ENCODE results near the gene NKD2. TPM values are rescaled to one million over a fixed set of nuclear protein-coding genes. Genes with fewer than 3 reads are reported as not detected.

NKD2 gene
- total RNA-seq, 1 experiment from 2014 or later = 20.4 TPM

DNA sequence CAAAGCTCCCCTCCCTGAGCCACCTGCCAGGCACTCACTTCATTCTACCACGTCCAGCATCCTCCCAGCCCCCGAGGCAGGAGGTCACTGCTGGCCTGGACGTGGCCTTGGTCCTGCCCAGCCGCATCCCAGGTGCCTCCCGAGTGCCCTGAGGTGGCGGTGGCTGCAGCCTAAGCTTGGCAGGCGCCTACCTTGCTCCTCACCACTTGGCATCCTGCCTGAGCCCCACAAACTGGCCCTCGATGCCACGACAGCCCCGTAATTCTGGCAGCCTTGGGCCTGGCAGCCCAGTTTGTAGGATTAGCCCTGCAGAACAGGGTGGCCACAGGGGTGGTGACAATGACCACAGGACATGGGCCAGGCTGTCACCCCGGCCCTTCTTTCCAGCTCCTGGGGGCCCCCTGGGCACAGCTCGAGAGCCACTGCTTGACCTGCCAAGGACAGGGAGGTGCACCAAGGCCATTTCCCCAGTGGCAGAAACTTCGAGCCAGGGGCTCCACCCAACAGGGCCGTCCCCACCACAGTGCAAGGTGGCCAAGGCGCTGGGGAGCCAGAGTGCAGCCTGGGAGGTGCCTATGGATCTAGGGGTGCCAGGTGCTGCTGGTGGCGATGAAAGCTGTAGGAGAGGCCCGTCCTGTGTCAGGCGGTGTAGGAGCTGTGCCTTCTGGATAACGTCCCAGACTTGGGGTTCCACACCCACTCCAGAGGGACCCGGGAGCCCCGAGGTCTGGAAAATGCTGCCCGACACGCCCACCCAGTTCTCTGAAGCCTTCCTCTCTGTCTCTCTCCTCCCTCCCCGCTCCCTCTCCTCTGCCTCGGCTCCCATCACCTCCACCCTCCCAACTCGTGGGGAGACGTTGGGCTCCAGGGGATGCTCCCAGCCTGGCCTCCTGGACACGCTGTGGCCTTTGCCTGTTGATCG, 18.4 kb downstream of the NKD2 start:
- intact Hi-C loops (cut with micrococcal nuclease) = no loop called here
- no peak overlapping the region for H3K4me3 ChIP-seq (replicated peaks in 1 of 2; ENCODE audit: low read depth in 1 of 2, low read length in 2 of 2)
- H3K79me2 ChIP-seq (ENCODE audit: insufficient read depth, low read length) = no peaks in the 10 kb centered on the region
- no peaks in the 10 kb centered on the region for H3K27me3 ChIP-seq (ENCODE audit: insufficient read depth, low read length)
- BruUV-seq (replicated peaks) = no TSS peak
- H3K9ac ChIP-seq (ENCODE audit: low read length) = no peak overlapping the region
- H2AFZ ChIP-seq (ENCODE audit: low read depth, low read length, poor library complexity, severe bottlenecking) = no peak overlapping the region
- ATAC-seq (no peak), DNase-seq (ENCODE audit: low read depth, low spot score) (no peak)
- TF ChIP-seq POLR2A (IDR thresholded peaks at IDR 0.05; ENCODE audit: borderline replicate concordance, extremely low read depth, insufficient read depth, insufficient read length) = no peak
- no peak for TF ChIP-seq EZH2phosphoT487 (IDR thresholded peaks at IDR 0.05; ENCODE audit: borderline replicate concordance)
- TF ChIP-seq EZH2 (IDR thresholded peaks at IDR 0.05) = no peak
- no peak for TF ChIP-seq TCF7L2 (IDR thresholded peaks at IDR 0.05; ENCODE audit: borderline replicate concordance, extremely low read depth, insufficient read depth, insufficient read length)
- no peak for TF ChIP-seq ELF1 (IDR thresholded peaks at IDR 0.05; ENCODE audit: borderline replicate concordance, low read depth)
- TF ChIP-seq ZFX (IDR thresholded peaks at IDR 0.05) = no peak
- TF ChIP-seq, protein P1, sequence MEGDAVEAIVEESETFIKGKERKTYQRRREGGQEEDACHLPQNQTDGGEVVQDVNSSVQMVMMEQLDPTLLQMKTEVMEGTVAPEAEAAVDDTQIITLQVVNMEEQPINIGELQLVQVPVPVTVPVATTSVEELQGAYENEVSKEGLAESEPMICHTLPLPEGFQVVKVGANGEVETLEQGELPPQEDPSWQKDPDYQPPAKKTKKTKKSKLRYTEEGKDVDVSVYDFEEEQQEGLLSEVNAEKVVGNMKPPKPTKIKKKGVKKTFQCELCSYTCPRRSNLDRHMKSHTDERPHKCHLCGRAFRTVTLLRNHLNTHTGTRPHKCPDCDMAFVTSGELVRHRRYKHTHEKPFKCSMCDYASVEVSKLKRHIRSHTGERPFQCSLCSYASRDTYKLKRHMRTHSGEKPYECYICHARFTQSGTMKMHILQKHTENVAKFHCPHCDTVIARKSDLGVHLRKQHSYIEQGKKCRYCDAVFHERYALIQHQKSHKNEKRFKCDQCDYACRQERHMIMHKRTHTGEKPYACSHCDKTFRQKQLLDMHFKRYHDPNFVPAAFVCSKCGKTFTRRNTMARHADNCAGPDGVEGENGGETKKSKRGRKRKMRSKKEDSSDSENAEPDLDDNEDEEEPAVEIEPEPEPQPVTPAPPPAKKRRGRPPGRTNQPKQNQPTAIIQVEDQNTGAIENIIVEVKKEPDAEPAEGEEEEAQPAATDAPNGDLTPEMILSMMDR (IDR thresholded peaks at IDR 0.05 in 2 of 3, conservative IDR thresholded peaks at IDR 0.05 in 1 of 3; ENCODE audit: borderline replicate concordance in 1 of 3, insufficient read depth in 1 of 3, low read depth in 2 of 3, low read length in 2 of 3) = no peak
- TF ChIP-seq FOSL1 (IDR thresholded peaks at IDR 0.05; ENCODE audit: low read depth) = no peak
- TF ChIP-seq SP1 (IDR thresholded peaks at IDR 0.05; ENCODE audit: low read depth) = no peak
- no peak for TF ChIP-seq SRF (IDR thresholded peaks at IDR 0.05; ENCODE audit: low read depth)
- ChIA-PET RAD21 (ENCODE audit: low non-redundant PET in 1 of 2, low total read pairs in 2 of 2, uncharacterized antibody in 2 of 2, unreplicated experiment in 2 of 2) (no interaction called here), POLR2A (no interaction called here), CTCF (no interaction called here)
- no peaks in the 10 kb centered on the region for H3K4me1 ChIP-seq (ENCODE audit: control insufficient read depth in 1 of 2, insufficient read depth in 2 of 2, low read length in 2 of 2)
- no peak overlapping the region for H3K27ac ChIP-seq (ENCODE audit: low read depth, low read length)
- H3K9me2 ChIP-seq (ENCODE audit: insufficient read depth) = no peaks in the 10 kb centered on the region
- H3K36me3 ChIP-seq (ENCODE audit: control insufficient read depth in 1 of 2, insufficient read depth in 2 of 2, low read length in 2 of 2) = no peaks in the 10 kb centered on the region
- no peaks in the 10 kb centered on the region for H3K9me3 ChIP-seq (ENCODE audit: control insufficient read depth in 1 of 2, insufficient read depth in 1 of 2, low read depth in 1 of 2, low read length in 2 of 2)
- no peak overlapping the region for H3K4me2 ChIP-seq (ENCODE audit: low read length)
- H4K20me1 ChIP-seq (ENCODE audit: insufficient read depth) = no peaks in the 10 kb centered on the region

All from HCT116 (cell line).